Skin epidermis (tissue), 12 donors: ENCODE measurements around the gene PPP2R2C.

ENCODE experiments used
- H3K27ac ChIP-seq, 21 experiments: fragments of 200-600 bp; sonication (generic) in 11 of 21; one replicate each; pipeline ENCODE4 v1.5.0; 2020; ENCODE audit warnings: mild to moderate bottlenecking in 3 of 21, inconsistent platforms in 2 of 21, moderate library complexity in 2 of 21
- H3K4me3 ChIP-seq, 7 experiments: fragments of 200-600 bp; sonication (generic) in 2 of 7; one replicate each; pipeline ENCODE4 v1.5.0; 2020; ENCODE audit warnings: inconsistent platforms in 2 of 7, mild to moderate bottlenecking in 2 of 7, moderate library complexity in 1 of 7

The PPP2R2C gene

GRCh38 chr4:6356076-6356560, 116.3 kb downstream of the PPP2R2C start:
- no peak overlapping the region for H3K27ac ChIP-seq
- H3K4me3 ChIP-seq, result no peak overlapping the region

GRCh38 chr4:6355052-6355451, 117.4 kb downstream of the PPP2R2C start:
- H3K4me3 ChIP-seq, result no peak overlapping the region
- H3K27ac ChIP-seq, result no peak overlapping the region

GRCh38 chr4:6354626-6355025, 117.8 kb downstream of the PPP2R2C start:
- Histone ChIP-seq H3K27ac (no peak overlapping the region), H3K4me3 (no peak overlapping the region)

- Histone ChIP-seq H3K27ac (no peak overlapping the region), H3K4me3 (no peak overlapping the region)
These were observed 118.3 kb downstream of the PPP2R2C start for GRCh38 chr4:6354119-6354518.

- no peak overlapping the region for H3K4me3 ChIP-seq
- no peak overlapping the region for H3K27ac ChIP-seq
These were observed 120.3 kb downstream of the PPP2R2C start for GRCh38 chr4:6352031-6352692.

GRCh38 chr4:6351246-6352000, 121.0 kb downstream of the PPP2R2C start:
- no peak overlapping the region for H3K27ac ChIP-seq
- H3K4me3 ChIP-seq, result no peak overlapping the region

GRCh38 chr4:6350646-6351045, 121.8 kb downstream of the PPP2R2C start:
- Histone ChIP-seq H3K4me3 (no peak overlapping the region), H3K27ac (no peak overlapping the region)

GRCh38 chr4:6349896-6350603, 122.4 kb downstream of the PPP2R2C start:
- Histone ChIP-seq H3K4me3 (no peak overlapping the region), H3K27ac (no peak overlapping the region)

GRCh38 chr4:6348408-6348807, 124.0 kb downstream of the PPP2R2C start:
- no peak overlapping the region for H3K4me3 ChIP-seq
- no peak overlapping the region for H3K27ac ChIP-seq

- H3K4me3 ChIP-seq, result no peak overlapping the region
- H3K27ac ChIP-seq, result no peak overlapping the region
These were observed 124.8 kb downstream of the PPP2R2C start for GRCh38 chr4:6347511-6348045.

GRCh38 chr4:6346373-6347110, 125.9 kb downstream of the PPP2R2C start:
- H3K27ac ChIP-seq, result no peak overlapping the region
- H3K4me3 ChIP-seq, result no peak overlapping the region

- Histone ChIP-seq H3K4me3 (no peak overlapping the region), H3K27ac (no peak overlapping the region)
These were observed 126.5 kb downstream of the PPP2R2C start for GRCh38 chr4:6345866-6346265.

GRCh38 chr4:6345096-6345830, 127.2 kb downstream of the PPP2R2C start:
- no peak overlapping the region for H3K27ac ChIP-seq
- no peak overlapping the region for H3K4me3 ChIP-seq

- Histone ChIP-seq H3K4me3 (no peak overlapping the region), H3K27ac (peak overlapping the region in 1 of 21 experiments; percentile 29)
These were observed 128.4 kb downstream of the PPP2R2C start for GRCh38 chr4:6343939-6344408.

- Histone ChIP-seq H3K4me3 (no peak overlapping the region), H3K27ac (no peak overlapping the region)
These were observed 129.7 kb downstream of the PPP2R2C start for GRCh38 chr4:6342530-6343293.

- Histone ChIP-seq H3K27ac (no peak overlapping the region), H3K4me3 (no peak overlapping the region)
These were observed 130.7 kb downstream of the PPP2R2C start for GRCh38 chr4:6341696-6342095.

GRCh38 chr4:6340446-6341015, 131.9 kb downstream of the PPP2R2C start:
- no peak overlapping the region for H3K27ac ChIP-seq

More at GRCh38 chr4:6340446-6341015, 131.9 kb downstream of the PPP2R2C start:
- H3K4me3 ChIP-seq, result no peak overlapping the region
